ENCODE data around the gene ATP11A. TPM values are rescaled to one million over a fixed set of nuclear protein-coding genes. Genes with fewer than 3 reads are reported as not detected.

The ATP11A gene
- total RNA-seq, 1 donor from 2014 or later: 211 TPM

GRCh38 chr13:112782429-112783010 is 92.7 kb downstream of the ATP11A start:
- Mint-ChIP-seq H3K36me3 (ENCODE audit: low read depth, unreplicated experiment) (peaks cover 20% of the 10 kb centered on the region), H3K9me3 (ENCODE audit: unreplicated experiment) (no peaks in the 10 kb centered on the region), H3K27me3 (ENCODE audit: unreplicated experiment) (peaks cover 3% of the 10 kb centered on the region), H3K4me1 (ENCODE audit: unreplicated experiment) (peaks cover 29% of the 10 kb centered on the region), H3K27ac (ENCODE audit: unreplicated experiment) (no peak overlapping the region), H3K4me3 (ENCODE audit: unreplicated experiment) (no peak overlapping the region)
- no peak for TF ChIP-seq CTCF (IDR thresholded peaks at IDR 0.05; ENCODE audit: unreplicated experiment)
- no peak for DNase-seq (ENCODE audit: low spot score)

- no peak overlapping the region for H3K4me3 Mint-ChIP-seq (ENCODE audit: unreplicated experiment)
- no peak for TF ChIP-seq CTCF (IDR thresholded peaks at IDR 0.05; ENCODE audit: unreplicated experiment)
- peaks cover 24% of the 10 kb centered on the region for H3K4me1 Mint-ChIP-seq (ENCODE audit: unreplicated experiment)
- H3K27ac Mint-ChIP-seq (ENCODE audit: unreplicated experiment): no peak overlapping the region
- H3K27me3 Mint-ChIP-seq (ENCODE audit: unreplicated experiment): peaks cover 3% of the 10 kb centered on the region
- peaks cover 28% of the 10 kb centered on the region for H3K36me3 Mint-ChIP-seq (ENCODE audit: low read depth, unreplicated experiment)
- no peak for DNase-seq (ENCODE audit: low spot score)
- no peaks in the 10 kb centered on the region for H3K9me3 Mint-ChIP-seq (ENCODE audit: unreplicated experiment)
These were observed 93.5 kb downstream of the ATP11A start for GRCh38 chr13:112783135-112783977.

- Mint-ChIP-seq H3K4me1 (ENCODE audit: unreplicated experiment) (peaks cover 24% of the 10 kb centered on the region), H3K9me3 (ENCODE audit: unreplicated experiment) (no peaks in the 10 kb centered on the region), H3K4me3 (ENCODE audit: unreplicated experiment) (no peak overlapping the region), H3K27me3 (ENCODE audit: unreplicated experiment) (peaks cover 3% of the 10 kb centered on the region), H3K27ac (ENCODE audit: unreplicated experiment) (peak overlapping the region; percentile 24), H3K36me3 (ENCODE audit: low read depth, unreplicated experiment) (peaks cover 34% of the 10 kb centered on the region)
- TF ChIP-seq CTCF (IDR thresholded peaks at IDR 0.05; ENCODE audit: unreplicated experiment): no peak
- no peak for DNase-seq (ENCODE audit: low spot score)
These were observed 94.1 kb downstream of the ATP11A start for GRCh38 chr13:112783978-112784371.

GRCh38 chr13:112784811-112785482 is 95.1 kb downstream of the ATP11A start:
- no peak for DNase-seq (ENCODE audit: low spot score)

More at GRCh38 chr13:112784811-112785482, 95.1 kb downstream of the ATP11A start:
- H3K4me1 Mint-ChIP-seq (ENCODE audit: unreplicated experiment): peaks cover 23% of the 10 kb centered on the region
- H3K27ac Mint-ChIP-seq (ENCODE audit: unreplicated experiment): no peak overlapping the region
- no peaks in the 10 kb centered on the region for H3K9me3 Mint-ChIP-seq (ENCODE audit: unreplicated experiment)
- peaks cover 5% of the 10 kb centered on the region for H3K27me3 Mint-ChIP-seq (ENCODE audit: unreplicated experiment)
- no peak for TF ChIP-seq CTCF (IDR thresholded peaks at IDR 0.05; ENCODE audit: unreplicated experiment)
- H3K4me3 Mint-ChIP-seq (ENCODE audit: unreplicated experiment): peak overlapping the region; percentile 47
- H3K36me3 Mint-ChIP-seq (ENCODE audit: low read depth, unreplicated experiment): peaks cover 38% of the 10 kb centered on the region

Measured in endothelial cell (in vitro differentiated cells).